HL-60 (cell line): ENCODE measurements around the gene GFOD2.

Experiments
- CTCF ChIP-seq: IDR thresholded peaks from one replicate; pipeline ENCODE4 v1.5.1; 2011; ENCODE audit warnings: low read length, control low read depth, inconsistent platforms; ENCODE audit not compliant: insufficient read depth
- POLR2AphosphoS5 ChIP-seq: IDR thresholded peaks from 2 replicates; pipeline ENCODE4 v1.6.1; 2012; ENCODE audit warnings: low read depth
- REST ChIP-seq: IDR thresholded peaks from 2 replicates; pipeline ENCODE4 v1.6.1; 2012; ENCODE audit warnings: low read depth; ENCODE audit not compliant: insufficient replicate concordance

GRCh38 chr16:67694611-67695010 lies 24.5 kb downstream of the GFOD2 start:
- TF ChIP-seq CTCF (no peak), REST (no peak), POLR2AphosphoS5 (no peak)
